GM21528 (cell line): Measurements from ENCODE around the gene EMILIN2.
"Not testable (repeated sequence)": the region's sequence is repeated elsewhere in the genome, so short reads cannot be mapped to it uniquely, and the experiment has no call there.

Source experiments
- ATAC-seq: cut with Tn5 transposase; IDR thresholded peaks from one replicate; pipeline ENCODE4 v1.9.1; 2021; ENCODE audit warnings: mild to moderate bottlenecking, moderate library complexity; ENCODE audit not compliant: unreplicated experiment, low FRiP score

The EMILIN2 gene

GRCh38 chr18:2846636-2847316 lies at the start of gene EMILIN2:
Gene EMILIN2 (plus strand): TSS chr18:2847006. CDS start chr18:2847189, 183 bp downstream.
- ATAC-seq, result peak; percentile 57

- no peak for ATAC-seq
These were observed 48.9 kb upstream of the EMILIN2 start for GRCh38 chr18:2797951-2798350.

- ATAC-seq, result no peak
These were observed 47.4 kb upstream of the EMILIN2 start for GRCh38 chr18:2799369-2799768.

GRCh38 chr18:2805970-2806943 lies 40.5 kb upstream of the EMILIN2 start:
- no peak for ATAC-seq

GRCh38 chr18:2808640-2809039 lies 38.2 kb upstream of the EMILIN2 start:
- ATAC-seq, result not testable (repeated sequence)

- not testable (repeated sequence) for ATAC-seq
These were observed 37.1 kb upstream of the EMILIN2 start for GRCh38 chr18:2809666-2810183.

GRCh38 chr18:2811416-2811815 lies 35.4 kb upstream of the EMILIN2 start:
- no peak for ATAC-seq

- no peak for ATAC-seq
These were observed 31.9 kb upstream of the EMILIN2 start for GRCh38 chr18:2814928-2815327.

- ATAC-seq, result no peak
These were observed 28.5 kb upstream of the EMILIN2 start for GRCh38 chr18:2818281-2818680.

- no peak for ATAC-seq
These were observed 25.1 kb upstream of the EMILIN2 start for GRCh38 chr18:2821695-2822094.

GRCh38 chr18:2822213-2822921 lies 24.4 kb upstream of the EMILIN2 start:
- ATAC-seq, result no peak

GRCh38 chr18:2823202-2823601 lies 23.6 kb upstream of the EMILIN2 start:
- ATAC-seq, result no peak

GRCh38 chr18:2823966-2824365 lies 22.8 kb upstream of the EMILIN2 start:
- ATAC-seq, result no peak

- no peak for ATAC-seq
These were observed 21.9 kb upstream of the EMILIN2 start for GRCh38 chr18:2824865-2825264.

- no peak for ATAC-seq
These were observed 21.1 kb upstream of the EMILIN2 start for GRCh38 chr18:2825613-2826175.

GRCh38 chr18:2826581-2826980 lies 20.2 kb upstream of the EMILIN2 start:
- no peak for ATAC-seq

- ATAC-seq, result no peak
These were observed 19.7 kb upstream of the EMILIN2 start for GRCh38 chr18:2827061-2827460.

- ATAC-seq, result not testable (repeated sequence)
These were observed 10.7 kb upstream of the EMILIN2 start for GRCh38 chr18:2836118-2836517.

GRCh38 chr18:2837290-2837689 lies 9.5 kb upstream of the EMILIN2 start:
- ATAC-seq, result not testable (repeated sequence)

GRCh38 chr18:2839202-2839601 lies 7.6 kb upstream of the EMILIN2 start:
- ATAC-seq, result no peak
